ENCODE results near the gene ZBTB24.
"Not testable (repeated sequence)": the region's sequence is repeated elsewhere in the genome, so short reads cannot be mapped to it uniquely, and the experiment has no call there.

- not testable (repeated sequence) for TF ChIP-seq CTCF (conservative IDR thresholded peaks at IDR 0.05 in 1 of 2, IDR thresholded peaks at IDR 0.05 in 1 of 2; ENCODE audit: low read depth in 1 of 2, low read length in 2 of 2); EZH2 (IDR thresholded peaks at IDR 0.05; ENCODE audit: low read length, missing control alignments)
Observed at GRCh38 chr6:109519647-109520046, 36.6 kb upstream of the ZBTB24 start.
